GM10266 (cell line): ENCODE results near the gene IL1A.

Experiments used
- DNase-seq: peaks from one replicate; pipeline ENCODE4 v3.0.0; 2012; ENCODE audit errors: extremely low spot score
- TF ChIP-seq, protein P1 (sequence below): IDR thresholded peaks from 2 replicates; pipeline ENCODE4 v1.5.1; 2012; ENCODE audit warnings: mild to moderate bottlenecking, low read depth; ENCODE audit not compliant: control insufficient read depth, insufficient read depth; ENCODE audit errors: missing control alignments

Gene IL1A

DNA sequence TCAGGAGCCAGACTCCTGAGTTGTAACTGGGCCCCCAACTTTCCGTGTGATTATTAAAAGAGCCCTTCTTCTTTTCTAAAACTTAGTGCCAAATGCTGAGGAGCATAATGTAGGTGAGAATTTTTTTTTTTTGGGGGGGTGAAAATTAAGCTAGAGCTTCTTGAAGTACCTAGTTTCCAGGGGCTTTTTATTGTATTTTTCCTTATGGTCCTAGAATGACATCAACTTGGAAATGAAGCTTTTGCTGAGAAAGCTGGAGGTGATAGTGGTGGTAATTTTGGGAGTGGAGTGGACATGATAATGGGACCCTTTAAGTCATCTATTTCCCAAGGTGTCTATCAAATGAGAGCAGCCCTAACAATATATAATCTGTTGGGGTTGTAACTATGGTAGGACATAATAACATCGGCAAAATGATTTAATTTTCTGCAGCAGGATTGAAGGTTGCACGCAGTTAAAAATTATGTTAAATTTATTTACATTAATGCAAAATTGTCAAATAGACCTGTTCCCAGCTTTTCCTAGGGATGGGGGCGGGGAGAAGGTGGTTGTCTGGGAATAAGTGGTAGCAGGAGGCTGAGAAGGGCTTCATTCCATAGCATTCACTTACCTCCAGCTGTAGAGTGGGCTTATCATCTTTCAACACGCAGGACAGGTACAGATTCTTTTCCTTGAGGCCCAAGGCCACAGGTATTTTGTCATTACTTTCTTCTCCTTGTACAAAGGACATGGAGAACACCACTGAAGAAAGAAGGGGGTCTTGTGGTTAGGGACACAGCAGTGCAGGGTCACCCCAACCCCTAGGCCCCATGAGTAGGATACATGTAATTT, 46.6 kb upstream of the IL1A start:
- no peak for DNase-seq
- TF ChIP-seq, protein P1, sequence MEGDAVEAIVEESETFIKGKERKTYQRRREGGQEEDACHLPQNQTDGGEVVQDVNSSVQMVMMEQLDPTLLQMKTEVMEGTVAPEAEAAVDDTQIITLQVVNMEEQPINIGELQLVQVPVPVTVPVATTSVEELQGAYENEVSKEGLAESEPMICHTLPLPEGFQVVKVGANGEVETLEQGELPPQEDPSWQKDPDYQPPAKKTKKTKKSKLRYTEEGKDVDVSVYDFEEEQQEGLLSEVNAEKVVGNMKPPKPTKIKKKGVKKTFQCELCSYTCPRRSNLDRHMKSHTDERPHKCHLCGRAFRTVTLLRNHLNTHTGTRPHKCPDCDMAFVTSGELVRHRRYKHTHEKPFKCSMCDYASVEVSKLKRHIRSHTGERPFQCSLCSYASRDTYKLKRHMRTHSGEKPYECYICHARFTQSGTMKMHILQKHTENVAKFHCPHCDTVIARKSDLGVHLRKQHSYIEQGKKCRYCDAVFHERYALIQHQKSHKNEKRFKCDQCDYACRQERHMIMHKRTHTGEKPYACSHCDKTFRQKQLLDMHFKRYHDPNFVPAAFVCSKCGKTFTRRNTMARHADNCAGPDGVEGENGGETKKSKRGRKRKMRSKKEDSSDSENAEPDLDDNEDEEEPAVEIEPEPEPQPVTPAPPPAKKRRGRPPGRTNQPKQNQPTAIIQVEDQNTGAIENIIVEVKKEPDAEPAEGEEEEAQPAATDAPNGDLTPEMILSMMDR: no peak

DNA sequence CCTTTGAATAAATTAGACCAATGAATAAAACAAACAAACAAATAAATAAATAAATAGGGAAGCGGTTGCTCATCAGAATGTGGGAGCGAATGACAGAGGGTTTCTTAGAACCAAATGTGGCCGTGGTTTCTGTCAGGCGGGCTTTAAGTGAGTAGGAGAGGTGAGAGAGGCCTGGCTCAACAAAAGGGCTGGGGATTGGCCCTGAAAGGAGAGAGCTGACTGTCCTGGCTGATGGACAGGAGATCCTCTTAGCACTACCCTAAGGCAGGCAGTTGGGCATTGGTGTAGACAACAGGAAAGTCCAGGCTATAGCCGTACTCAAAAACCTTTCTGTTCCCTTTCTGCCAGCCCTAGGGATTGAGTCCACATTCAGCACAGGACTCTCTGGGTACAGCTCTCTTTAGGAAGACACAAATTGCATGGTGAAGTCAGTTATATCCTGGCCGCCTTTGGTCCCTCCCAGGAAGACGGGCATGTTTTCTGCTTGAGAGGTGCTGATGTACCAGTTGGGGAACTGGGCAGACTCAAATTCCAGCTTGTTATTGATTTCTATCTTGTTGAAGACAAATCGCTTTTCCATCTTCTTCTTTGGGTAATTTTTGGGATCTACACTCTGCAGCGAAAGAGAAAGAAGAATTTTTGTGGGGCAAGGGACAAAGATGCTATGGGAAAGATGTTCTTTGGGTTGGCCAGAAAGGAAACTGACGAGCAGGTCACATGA, 45.8 kb upstream of the IL1A start:
- TF ChIP-seq, protein P1: no peak
- DNase-seq: no peak

DNA sequence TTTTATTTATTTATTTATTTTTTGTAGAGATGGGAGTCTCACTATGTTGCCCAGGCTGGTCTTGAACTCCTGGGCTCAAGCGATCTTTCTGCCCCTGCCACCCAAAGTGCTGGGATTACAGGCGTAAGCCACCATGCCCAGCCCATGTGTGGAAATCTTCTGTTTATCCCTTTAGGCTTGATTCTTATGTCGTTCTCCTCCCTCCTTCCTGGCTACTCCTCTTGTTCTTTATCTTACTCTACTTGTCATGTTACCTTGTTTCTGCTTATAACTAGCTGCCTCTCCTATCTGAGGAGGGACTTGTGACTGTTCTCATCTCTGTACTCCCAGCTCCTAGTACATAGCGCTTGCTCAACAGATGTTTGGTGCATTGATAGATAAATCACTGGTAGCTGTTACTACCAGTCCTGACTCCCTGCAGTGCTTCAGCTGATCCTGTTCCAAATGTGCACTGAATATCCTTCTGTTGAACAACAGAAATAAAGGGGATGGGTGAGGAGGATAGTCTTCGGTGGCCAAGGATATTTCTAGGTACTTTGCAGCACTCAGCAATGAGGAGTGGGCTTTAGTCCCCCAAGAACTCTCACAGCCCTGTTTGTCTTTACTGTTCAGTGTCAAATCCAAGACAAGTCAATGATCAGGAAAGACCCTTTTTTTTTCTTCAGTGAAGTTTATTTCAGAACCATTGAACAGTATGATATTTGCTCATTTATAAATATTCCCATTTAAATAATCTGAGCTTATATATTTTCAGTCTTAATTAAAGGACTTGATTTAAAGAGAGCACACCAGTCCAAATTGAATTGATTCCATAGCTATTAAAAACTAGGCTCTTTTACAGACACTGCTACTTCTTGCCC, 45.0 kb upstream of the IL1A start:
- TF ChIP-seq, protein P1: no peak
- no peak for DNase-seq

DNA sequence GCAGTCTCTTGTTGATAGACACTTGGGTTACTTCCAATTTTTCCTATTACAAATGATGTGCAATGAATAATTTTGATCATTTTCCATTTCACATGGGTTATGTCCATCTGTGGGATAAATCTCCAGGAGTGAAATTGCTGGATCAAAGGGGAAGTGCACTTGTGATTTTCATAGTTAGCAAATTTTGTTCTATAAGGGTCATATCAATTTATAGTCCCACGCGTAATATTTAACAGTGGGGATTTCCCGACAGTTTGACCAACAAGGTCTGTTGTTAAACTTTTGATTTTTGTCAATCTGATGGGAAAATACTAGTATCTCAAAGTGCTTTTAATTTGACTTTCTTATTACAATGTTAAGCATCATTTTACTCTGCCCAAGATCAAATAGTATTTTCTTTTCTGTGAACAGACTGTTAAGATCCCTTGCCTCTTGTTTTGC, 44.0 kb upstream of the IL1A start:
- no peak for DNase-seq
- TF ChIP-seq, protein P1: no peak

DNA sequence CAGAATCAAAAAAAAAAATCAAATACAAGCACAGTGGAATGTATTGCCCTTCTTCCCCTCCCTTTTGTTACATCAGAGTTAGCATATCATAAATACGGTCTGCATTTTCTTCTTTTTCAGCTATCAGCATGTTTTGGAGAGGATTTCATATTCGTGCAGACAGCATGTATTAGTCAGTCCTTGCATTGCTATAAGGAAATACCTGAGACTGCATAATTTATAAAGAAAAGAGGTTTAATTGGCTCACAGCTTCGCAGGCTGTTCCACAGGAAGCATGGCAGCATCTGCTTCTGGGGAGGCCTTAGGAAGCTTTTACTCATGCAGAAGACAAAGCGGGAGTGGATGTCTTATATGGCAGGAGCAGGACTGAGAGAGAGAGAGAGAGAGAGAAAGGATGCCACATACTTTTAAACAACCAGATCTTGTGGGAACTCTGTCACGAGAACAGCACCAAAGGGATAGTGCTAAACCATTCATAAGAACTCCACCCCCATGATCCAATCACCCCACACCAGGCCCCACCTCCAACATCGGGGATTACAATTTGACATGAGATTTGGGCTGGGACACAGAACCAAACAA, 43.4 kb upstream of the IL1A start:
- no peak for DNase-seq
- TF ChIP-seq, protein P1: no peak

DNA sequence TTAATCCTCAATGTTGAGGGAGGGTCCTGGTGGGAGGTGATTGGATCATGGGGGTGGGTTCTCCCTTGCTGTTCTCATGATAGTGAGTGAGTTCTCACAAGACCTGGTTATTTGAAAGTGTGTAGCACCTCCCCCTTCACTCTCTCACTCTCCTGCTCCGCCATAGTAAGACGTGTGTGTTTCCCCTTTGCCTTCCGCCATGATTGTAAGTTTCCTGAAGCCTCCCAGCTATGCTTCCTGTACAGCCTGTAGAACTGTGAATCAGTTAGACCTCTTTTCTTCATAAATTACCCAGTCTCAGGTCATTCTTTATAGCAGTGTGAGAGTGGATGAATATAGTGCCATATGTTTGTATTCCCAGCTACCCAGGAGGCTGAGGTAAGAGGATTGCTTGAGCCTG, 42.7 kb upstream of the IL1A start:
- no peak for DNase-seq
- TF ChIP-seq, protein P1: no peak
